T-helper 2 cell treated with Interferon-gamma antibody and Interleukin-4, amounts not matched to agents 5 μg/mL and 100 μg/mL, for 36 hours (primary cell): ENCODE data around the gene C3orf18.
A peak's percentile ranks its signal among the peaks of the same experiment; 100 is the strongest.

Source experiments
- DNase-seq: peaks from one replicate; pipeline ENCODE4 v3.0.0; 2021; ENCODE audit warnings: low spot score
- H3K27ac Mint-ChIP-seq: one replicate; pipeline ENCODE4 v1.8.0; 2021; ENCODE audit warnings: mild to moderate bottlenecking, mixed read lengths
- H3K27me3 Mint-ChIP-seq: one replicate; pipeline ENCODE4 v1.8.0; 2021; ENCODE audit warnings: low read depth, mixed read lengths
- H3K36me3 Mint-ChIP-seq: one replicate; pipeline ENCODE4 v1.8.0; 2021; ENCODE audit warnings: low read depth, mixed read lengths
- H3K4me1 Mint-ChIP-seq: one replicate; pipeline ENCODE4 v1.8.0; 2021; ENCODE audit warnings: low read depth, mixed read lengths
- H3K4me3 Mint-ChIP-seq: one replicate; pipeline ENCODE4 v1.8.0; 2022; ENCODE audit warnings: mild to moderate bottlenecking, moderate library complexity, mixed read lengths
- H3K9me3 Mint-ChIP-seq: one replicate; pipeline ENCODE4 v1.8.0; 2021; ENCODE audit warnings: mixed read lengths

Gene C3orf18

DNA sequence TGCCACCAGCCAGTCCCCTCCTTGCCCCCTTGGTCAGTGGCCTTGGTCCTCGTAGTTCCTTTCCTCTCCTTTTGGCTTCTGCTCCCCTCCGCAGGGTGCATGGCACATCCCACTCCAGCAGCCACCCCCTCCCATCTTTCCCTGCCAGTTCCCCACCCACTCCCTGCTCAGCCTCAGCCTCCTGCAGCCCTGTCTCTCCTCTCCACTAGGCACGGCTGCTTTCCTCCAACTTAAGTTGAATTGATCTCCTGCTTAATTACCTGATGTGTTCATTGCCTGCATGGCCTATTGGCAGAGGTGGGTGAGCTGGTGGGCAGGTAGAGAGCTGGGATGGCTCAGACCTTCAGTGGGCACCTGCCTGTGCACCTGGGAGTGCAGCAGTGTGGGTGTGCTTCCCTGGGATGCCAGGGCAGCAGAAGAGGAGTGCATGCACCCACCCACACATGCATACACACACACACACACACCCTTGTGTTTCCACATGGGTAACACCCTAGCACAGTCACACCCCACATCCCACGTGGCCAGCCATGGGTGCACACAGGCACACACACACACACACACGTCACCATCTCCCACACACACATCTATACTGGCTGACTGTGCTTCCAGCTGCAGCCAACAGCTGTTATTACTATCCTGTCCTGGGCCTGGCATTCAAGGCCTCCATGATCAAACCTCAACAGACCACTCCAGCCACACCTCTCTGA, 30.9 kb downstream of the C3orf18 start:
- no peak overlapping the region for H3K27ac Mint-ChIP-seq
- no peaks in the 10 kb centered on the region for H3K4me1 Mint-ChIP-seq
- no peaks in the 10 kb centered on the region for H3K9me3 Mint-ChIP-seq
- DNase-seq: no peak
- H3K27me3 Mint-ChIP-seq: peaks cover 36% of the 10 kb centered on the region
- H3K36me3 Mint-ChIP-seq: no peaks in the 10 kb centered on the region
- no peak overlapping the region for H3K4me3 Mint-ChIP-seq

- Mint-ChIP-seq H3K4me1 (no peaks in the 10 kb centered on the region), H3K27ac (no peak overlapping the region), H3K36me3 (no peaks in the 10 kb centered on the region), H3K27me3 (peaks cover 41% of the 10 kb centered on the region), H3K4me3 (no peak overlapping the region), H3K9me3 (no peaks in the 10 kb centered on the region)
- no peak for DNase-seq
Measured at GRCh38 chr3:50534681-50535330, 32.7 kb downstream of the C3orf18 start.

GRCh38 chr3:50533807-50534461, 33.6 kb downstream of the C3orf18 start:
- DNase-seq: no peak
- H3K27ac Mint-ChIP-seq: no peak overlapping the region
- no peak overlapping the region for H3K4me3 Mint-ChIP-seq
- no peaks in the 10 kb centered on the region for H3K36me3 Mint-ChIP-seq
- H3K9me3 Mint-ChIP-seq: no peaks in the 10 kb centered on the region
- peaks cover 43% of the 10 kb centered on the region for H3K27me3 Mint-ChIP-seq
- no peaks in the 10 kb centered on the region for H3K4me1 Mint-ChIP-seq

- no peak for DNase-seq
- Mint-ChIP-seq H3K4me1 (no peaks in the 10 kb centered on the region), H3K27me3 (peaks cover 41% of the 10 kb centered on the region), H3K9me3 (no peaks in the 10 kb centered on the region), H3K4me3 (no peak overlapping the region), H3K36me3 (no peaks in the 10 kb centered on the region), H3K27ac (no peak overlapping the region)
Measured at GRCh38 chr3:50533316-50533715, 34.2 kb downstream of the C3orf18 start.

- DNase-seq: no peak
- Mint-ChIP-seq H3K9me3 (no peaks in the 10 kb centered on the region), H3K4me3 (no peak overlapping the region), H3K27ac (no peak overlapping the region), H3K27me3 (peaks cover 43% of the 10 kb centered on the region), H3K36me3 (no peaks in the 10 kb centered on the region), H3K4me1 (no peaks in the 10 kb centered on the region)
Measured at GRCh38 chr3:50532062-50532705, 35.4 kb downstream of the C3orf18 start.

DNA sequence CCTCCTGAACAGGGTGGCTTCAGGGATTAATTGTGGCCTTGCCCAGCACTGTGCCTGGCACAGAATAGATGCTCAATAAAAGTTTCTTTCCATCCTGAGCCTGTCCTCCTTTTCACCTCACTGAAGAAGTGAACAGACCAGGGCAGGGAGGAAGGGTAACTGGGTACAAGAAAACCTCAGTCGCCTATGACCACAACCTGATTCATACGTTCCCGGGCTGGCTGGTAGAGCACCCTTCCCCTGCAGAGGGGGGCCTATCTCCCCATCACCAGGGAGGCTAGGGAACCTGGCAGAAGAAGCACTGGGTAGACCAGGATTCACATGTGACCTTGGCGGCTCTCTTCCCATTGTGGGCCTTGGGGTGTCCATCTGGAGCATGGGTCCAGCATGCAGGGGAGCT, 36.3 kb downstream of the C3orf18 start:
- no peak overlapping the region for H3K27ac Mint-ChIP-seq
- no peaks in the 10 kb centered on the region for H3K9me3 Mint-ChIP-seq
- H3K4me1 Mint-ChIP-seq: no peaks in the 10 kb centered on the region
- H3K27me3 Mint-ChIP-seq: peaks cover 37% of the 10 kb centered on the region
- H3K36me3 Mint-ChIP-seq: no peaks in the 10 kb centered on the region
- H3K4me3 Mint-ChIP-seq: no peak overlapping the region
- DNase-seq: no peak

DNA sequence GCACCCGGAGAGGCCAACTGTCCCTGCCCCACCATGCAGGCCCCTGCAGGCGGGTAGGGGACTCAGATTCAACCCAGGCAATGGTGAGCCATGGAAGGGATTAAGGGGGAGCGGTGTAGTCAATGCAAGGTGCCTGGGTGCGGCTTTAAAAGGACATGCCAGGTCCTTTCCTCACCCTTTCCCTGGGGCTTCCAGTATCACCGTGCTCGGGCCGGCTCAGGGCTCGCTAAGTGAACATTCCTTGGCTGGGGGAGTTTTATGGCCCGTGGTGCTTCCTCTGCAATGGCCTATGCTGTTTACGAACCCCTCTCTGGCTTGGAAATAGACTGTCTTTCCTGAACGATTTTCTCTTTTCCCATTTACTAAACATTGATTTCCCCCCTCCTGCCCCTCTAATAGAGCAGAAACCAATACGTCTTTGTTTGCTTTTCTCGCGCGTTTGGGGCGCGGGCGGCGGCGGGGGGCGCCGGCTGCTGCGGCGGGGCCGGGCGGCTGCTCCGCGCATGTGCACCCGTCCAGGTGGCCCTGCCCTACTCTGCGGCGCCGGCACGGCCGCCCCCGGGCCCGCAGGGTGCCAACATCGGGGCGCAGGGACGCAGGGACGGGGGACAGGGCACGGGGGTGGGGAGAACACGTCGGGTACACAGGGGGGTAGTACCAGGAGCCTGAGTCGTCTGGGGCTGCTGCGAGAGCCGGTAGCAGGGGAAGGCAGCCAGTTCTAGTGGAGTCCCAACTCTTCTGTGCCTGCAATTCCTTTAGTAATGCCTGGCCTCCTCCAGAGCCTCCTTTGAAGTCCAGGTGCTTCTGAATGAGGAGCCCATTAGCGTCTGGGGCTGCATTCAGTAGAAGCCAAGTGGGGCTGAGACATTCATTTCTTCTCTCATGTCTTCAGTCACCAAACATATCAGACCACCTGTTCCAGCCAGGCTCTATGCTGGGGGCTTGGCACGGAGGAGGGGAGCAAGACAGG, 37.3 kb downstream of the C3orf18 start:
- no peaks in the 10 kb centered on the region for H3K9me3 Mint-ChIP-seq
- peaks cover 37% of the 10 kb centered on the region for H3K27me3 Mint-ChIP-seq
- H3K36me3 Mint-ChIP-seq: no peaks in the 10 kb centered on the region
- H3K4me1 Mint-ChIP-seq: peaks cover 1% of the 10 kb centered on the region
- no peak overlapping the region for H3K4me3 Mint-ChIP-seq
- DNase-seq: no peak
- H3K27ac Mint-ChIP-seq: no peak overlapping the region

DNA sequence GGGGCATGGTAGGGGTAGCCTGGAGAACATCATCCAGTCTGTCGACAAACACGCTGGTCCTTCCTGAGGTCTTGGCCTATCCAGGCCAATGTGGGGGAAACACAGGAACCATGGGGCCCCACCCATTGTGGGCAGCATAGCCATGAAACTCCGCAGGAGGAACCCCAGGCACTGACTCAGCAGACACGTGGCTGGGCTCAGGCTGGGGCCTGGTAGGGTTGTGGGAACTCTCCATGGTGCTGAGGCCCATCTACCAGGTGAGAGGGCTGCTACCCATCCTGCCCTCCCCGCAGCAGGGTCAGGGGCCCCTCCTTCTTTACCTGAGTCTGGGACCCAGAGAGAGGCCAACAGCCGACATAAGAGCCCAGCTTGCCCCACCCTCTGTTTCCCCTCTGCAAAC, 41.6 kb downstream of the C3orf18 start:
- H3K27ac Mint-ChIP-seq: no peak overlapping the region
- no peaks in the 10 kb centered on the region for H3K36me3 Mint-ChIP-seq
- H3K4me3 Mint-ChIP-seq: no peak overlapping the region
- peaks cover 1% of the 10 kb centered on the region for H3K4me1 Mint-ChIP-seq
- peak; percentile 61 for DNase-seq
- H3K9me3 Mint-ChIP-seq: no peaks in the 10 kb centered on the region
- peaks cover 22% of the 10 kb centered on the region for H3K27me3 Mint-ChIP-seq

- no peaks in the 10 kb centered on the region for H3K36me3 Mint-ChIP-seq
- H3K4me1 Mint-ChIP-seq: peaks cover 1% of the 10 kb centered on the region
- H3K27me3 Mint-ChIP-seq: peaks cover 23% of the 10 kb centered on the region
Measured at GRCh38 chr3:50525191-50525910, 42.2 kb downstream of the C3orf18 start.

DNA sequence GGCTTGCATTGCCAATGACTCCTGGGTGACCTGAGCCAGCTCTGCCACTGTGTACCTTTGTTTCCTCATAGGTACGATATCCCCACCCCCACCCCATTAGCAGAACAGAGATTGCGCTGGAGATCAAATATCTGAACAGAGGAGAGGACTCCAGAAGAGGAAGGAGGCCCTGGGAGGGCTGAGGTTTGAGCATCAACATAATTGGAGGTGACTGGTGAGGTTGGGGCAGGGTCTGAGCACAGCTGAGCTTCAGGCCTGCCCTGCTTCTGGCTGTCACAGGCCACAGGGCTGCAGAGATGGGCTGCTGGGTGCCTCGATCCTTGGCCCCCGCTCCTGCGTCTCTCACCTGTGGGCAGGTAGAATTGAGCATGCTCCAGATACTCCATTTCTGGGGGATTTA, 42.8 kb downstream of the C3orf18 start:
- DNase-seq: no peak
- Mint-ChIP-seq H3K27me3 (peaks cover 21% of the 10 kb centered on the region), H3K4me3 (no peak overlapping the region), H3K4me1 (peaks cover 3% of the 10 kb centered on the region), H3K36me3 (no peaks in the 10 kb centered on the region), H3K27ac (no peak overlapping the region), H3K9me3 (no peaks in the 10 kb centered on the region)

More at GRCh38 chr3:50525191-50525910, 42.2 kb downstream of the C3orf18 start:
- H3K4me3 Mint-ChIP-seq: no peak overlapping the region
- no peak overlapping the region for H3K27ac Mint-ChIP-seq
- H3K9me3 Mint-ChIP-seq: no peaks in the 10 kb centered on the region
- DNase-seq: no peak

GRCh38 chr3:50523279-50523811, 44.2 kb downstream of the C3orf18 start:
- Mint-ChIP-seq H3K9me3 (no peaks in the 10 kb centered on the region), H3K4me3 (no peak overlapping the region), H3K27ac (no peak overlapping the region), H3K27me3 (peaks cover 14% of the 10 kb centered on the region), H3K4me1 (peaks cover 10% of the 10 kb centered on the region), H3K36me3 (no peaks in the 10 kb centered on the region)
- no peak for DNase-seq

DNA sequence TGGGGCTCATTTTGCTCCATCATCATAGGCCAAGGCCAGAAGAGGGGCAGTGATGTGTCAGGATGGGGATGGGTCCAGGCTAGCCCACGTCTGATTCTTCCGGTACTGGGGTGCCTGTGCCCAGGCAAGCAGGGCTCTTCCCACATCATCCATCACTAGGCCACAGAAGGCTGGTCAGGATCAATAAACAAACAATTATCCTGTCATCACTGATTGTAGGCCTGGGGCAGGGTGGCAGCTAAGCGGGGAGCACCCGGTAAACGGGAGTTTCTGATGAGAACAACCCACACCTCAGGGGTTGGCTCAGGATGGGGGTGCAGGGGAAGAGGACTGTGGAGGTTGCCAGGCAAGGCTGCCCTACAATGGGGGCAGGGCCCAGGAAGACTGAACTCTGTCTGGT, 46.0 kb downstream of the C3orf18 start:
- Mint-ChIP-seq H3K27ac (no peak overlapping the region), H3K4me1 (peaks cover 10% of the 10 kb centered on the region), H3K4me3 (no peak overlapping the region), H3K36me3 (no peaks in the 10 kb centered on the region), H3K27me3 (peaks cover 13% of the 10 kb centered on the region), H3K9me3 (no peaks in the 10 kb centered on the region)
- no peak for DNase-seq
